GM19395 (cell line): ENCODE data around the gene B4GALT5.

Source experiments
- ATAC-seq: cut with Tn5 transposase; IDR thresholded peaks from one replicate; pipeline ENCODE4 v1.9.1; 2021; ENCODE audit warnings: mild to moderate bottlenecking, moderate library complexity; ENCODE audit not compliant: unreplicated experiment

Gene B4GALT5

DNA sequence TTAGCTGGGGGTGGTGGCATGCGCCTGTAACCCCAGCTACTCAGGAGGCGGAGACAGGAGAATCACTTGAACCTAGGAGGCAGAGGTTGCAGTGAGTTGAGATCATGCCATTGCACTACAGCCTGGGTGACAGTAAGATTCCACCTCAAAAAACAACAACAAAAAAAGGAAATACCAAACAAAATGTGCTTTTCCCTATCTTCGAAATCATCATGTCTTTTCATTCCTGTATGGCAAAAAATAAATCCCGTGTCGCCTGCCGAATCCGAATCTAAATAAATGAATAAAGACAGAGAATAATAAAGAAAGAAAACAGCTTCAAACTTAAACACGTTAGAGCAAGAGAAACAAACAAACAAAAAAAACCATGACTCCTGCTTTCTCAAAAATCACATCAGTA is 11.8 kb downstream of the B4GALT5 start:
- no peak for ATAC-seq

- ATAC-seq, result no peak
Measured at GRCh38 chr20:49701241-49701790, 12.4 kb downstream of the B4GALT5 start.

DNA sequence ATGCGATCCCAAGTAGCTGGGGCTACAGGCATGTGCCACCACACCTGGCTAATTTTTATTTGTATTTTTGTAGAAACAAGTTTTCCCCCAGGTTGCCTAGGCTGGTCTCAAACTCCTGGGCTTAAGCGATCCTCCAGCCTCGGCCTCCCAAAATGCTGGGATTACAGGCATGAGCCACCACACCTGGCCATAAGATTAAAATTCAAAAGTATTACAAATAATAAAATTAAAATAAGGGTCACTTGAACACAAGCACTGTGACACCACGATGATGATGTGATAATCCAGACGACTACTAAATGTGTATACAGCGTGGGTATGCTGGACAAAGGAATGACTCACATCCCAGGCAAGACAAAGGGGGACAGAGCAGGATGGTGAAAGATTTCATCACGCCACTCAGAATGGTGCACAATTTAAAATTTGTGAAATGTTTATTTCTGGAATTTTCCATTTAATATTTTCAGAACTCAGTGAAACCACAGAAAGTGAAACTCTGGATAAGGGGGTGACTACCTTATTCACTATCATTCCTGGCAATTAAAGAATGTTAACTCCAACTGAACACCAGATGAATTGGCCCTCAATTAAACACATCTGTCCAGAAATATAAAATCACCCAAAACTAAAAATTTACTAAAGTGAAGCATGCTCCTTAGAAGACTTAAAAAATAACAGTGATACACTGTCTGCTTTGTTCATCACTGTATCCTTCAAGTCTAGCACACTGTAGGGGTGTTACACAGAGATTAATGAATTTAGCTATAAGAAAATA is 13.1 kb downstream of the B4GALT5 start:
- no peak for ATAC-seq

GRCh38 chr20:49699200-49699992 is 14.3 kb downstream of the B4GALT5 start:
- ATAC-seq, result peak; percentile 85

DNA sequence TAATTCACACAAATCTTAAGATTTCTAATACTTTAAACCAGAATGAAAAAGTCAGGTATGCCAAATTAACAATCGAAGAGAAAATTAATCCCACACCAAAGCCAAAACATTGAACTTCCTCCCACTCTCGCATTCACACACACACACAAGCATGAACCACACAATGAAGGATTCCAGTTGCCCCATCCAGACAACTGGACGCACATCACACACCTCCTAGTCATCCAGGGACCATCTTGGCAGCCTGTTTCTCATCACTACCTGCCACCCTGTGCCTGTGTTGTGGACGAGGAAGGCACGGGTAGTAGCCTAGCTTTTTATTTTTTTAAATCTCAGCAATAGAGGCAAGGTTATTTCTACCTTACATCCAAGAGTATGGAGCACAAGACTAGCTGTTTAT is 15.2 kb downstream of the B4GALT5 start:
- ATAC-seq, result no peak

DNA sequence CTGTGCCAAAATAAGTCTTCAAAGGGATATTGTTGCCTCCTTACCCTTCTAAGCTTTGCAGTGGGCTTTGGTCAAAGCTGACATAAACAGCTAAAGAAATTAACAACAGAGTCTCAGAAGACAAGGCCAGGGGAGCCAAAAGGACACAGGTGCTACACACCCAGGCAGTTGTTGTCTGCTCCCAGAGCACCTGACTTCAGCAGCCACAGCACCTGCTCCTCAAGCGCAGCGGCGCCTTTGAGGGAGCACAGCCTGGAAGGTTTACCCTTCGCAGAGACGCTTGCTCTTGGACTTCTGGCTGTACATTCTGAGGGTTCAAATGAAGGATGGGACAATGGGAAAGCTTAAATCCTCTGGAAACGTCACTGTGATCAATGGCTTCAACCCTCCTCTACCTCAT is 16.6 kb downstream of the B4GALT5 start:
- no peak for ATAC-seq

- ATAC-seq, result no peak
Measured at GRCh38 chr20:49696594-49696993, 17.1 kb downstream of the B4GALT5 start.

- no peak for ATAC-seq
Measured at GRCh38 chr20:49695830-49696229, 17.8 kb downstream of the B4GALT5 start.

DNA sequence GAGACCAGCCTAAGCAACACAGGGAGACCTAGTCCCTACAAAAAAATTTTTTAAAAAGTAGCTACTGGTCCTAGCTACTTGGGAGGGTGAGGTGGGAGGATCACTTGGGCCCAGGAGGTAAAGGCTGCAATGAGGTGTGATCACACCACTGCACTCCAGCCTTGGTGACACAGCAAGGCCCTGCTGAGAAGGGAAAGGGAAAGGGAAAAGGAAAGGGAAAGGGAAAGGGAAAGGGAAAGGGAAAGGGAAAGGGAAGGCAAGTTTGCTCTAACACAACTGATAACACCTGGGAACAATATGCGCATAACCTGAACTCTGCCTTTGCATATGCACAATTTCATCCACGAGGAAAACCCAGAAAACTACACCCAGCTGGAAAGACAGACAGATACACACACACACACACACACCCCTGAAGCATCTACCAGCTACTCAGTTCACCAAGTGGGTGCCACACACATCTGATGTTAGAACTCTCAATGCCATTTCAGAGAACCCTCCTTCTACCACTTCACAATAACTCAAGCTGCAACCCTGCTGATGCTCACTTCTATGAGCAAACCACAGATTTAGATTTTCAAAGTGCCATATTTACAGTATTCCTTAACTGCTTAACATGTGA is 19.1 kb downstream of the B4GALT5 start:
- ATAC-seq, result no peak

DNA sequence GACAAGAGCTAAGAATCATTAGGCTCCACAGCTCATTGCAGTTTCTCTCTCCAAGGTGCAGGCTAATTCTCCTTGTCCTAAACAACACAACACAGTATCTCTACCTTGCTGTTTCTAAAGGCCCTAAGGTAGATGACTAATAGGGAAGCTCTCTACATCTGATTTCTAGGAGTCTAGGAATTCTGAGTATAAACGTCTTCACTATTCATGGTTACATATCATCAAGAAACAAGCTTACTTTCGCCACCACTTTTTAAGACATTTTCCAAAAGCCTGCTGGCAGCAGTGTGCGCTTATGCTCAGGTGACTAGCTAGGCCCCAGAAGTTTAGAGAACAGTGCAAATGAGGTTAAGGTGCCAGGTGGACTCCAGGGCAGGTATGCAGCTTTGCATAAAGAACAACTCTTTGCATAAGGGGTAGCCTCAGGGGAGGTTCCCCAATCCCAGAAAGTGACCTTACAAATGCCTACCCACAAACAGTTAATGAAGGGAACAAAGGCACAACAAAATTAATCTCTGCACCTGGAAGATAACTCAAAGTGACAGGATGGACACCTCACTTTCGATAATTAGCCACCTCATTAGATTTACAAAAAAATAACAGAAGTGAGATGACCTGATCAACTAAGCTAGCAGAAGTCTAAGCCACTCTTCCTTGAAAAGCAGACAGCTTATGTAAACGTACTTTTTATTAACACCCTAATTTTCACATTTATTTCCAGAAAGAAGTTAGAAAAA is 20.1 kb downstream of the B4GALT5 start:
- no peak for ATAC-seq

DNA sequence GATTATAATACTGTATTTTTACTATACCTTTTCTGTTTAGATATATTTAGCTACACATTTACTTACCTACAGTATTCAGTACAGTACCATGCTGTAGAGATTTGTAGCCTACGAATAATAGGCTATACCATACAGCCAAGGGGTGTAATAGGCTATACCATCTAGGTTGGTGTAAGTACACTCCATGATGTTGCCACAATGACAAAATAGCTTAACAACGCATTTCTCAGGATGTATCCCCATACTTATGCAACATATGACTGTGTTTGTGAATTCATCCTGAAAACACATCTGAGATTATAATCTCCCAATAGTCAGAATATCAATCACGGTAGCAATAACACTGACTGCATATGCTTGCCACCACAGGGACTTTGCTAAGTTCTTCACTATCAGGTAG is 20.7 kb downstream of the B4GALT5 start:
- ATAC-seq, result no peak

- no peak for ATAC-seq
Measured at GRCh38 chr20:49691818-49692568, 21.7 kb downstream of the B4GALT5 start.

DNA sequence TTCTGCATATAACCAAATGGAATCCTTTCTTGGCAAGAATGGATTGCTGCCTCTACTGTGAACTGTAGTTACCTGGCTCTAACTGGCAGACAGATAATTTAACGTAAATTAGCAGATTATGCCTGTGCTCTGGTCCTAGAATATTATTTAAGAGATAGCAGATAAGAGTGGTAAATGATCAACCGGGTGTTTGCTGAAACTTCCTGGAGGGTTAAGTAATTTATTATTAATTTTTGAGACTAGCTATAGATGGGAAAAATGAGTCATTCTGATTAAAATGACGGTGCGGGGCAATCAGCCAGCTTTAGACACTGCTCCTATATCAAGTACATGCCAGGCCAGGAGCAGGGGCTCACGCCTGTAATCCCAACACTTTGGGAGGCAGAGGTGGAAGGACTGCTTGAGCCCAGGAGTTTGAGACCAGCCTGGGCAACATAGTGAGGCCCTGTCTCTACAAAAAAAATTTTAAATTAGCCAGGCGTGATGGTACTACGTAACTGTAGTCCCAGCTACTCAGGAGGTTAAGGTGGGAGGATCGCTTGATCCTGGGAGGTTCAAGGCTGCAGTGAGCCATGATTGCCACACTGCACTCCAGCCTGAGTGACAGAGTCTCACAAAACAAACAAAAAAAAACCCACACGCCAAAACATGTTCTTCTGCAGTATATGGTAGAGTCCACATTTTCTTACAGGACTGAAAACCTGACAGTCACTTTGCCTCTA is 22.6 kb downstream of the B4GALT5 start:
- ATAC-seq, result no peak

GRCh38 chr20:49687595-49688567 is 25.8 kb downstream of the B4GALT5 start:
- ATAC-seq, result no peak

GRCh38 chr20:49685809-49686208 is 27.9 kb downstream of the B4GALT5 start:
- no peak for ATAC-seq

DNA sequence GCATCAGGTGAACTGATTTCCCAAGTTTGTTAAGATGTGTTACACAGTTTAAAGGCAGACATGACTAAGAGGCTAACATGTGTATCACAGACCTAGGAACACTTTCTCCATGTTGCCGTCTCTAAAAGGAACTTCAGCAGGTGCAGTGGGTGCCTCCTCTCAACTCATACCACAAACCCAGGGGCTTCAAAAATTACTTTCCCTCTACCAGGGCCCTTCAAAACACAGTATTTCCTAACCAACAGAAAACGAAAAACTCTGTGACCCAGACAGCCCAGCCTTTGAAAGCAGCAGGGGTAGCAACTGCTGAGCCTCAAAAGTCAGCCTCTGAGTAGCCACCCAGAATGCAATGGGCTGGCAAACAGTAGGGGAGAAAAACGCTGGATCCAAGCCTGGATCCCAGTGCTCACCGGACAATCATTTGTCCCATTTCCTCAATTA is 28.5 kb downstream of the B4GALT5 start:
- no peak for ATAC-seq

DNA sequence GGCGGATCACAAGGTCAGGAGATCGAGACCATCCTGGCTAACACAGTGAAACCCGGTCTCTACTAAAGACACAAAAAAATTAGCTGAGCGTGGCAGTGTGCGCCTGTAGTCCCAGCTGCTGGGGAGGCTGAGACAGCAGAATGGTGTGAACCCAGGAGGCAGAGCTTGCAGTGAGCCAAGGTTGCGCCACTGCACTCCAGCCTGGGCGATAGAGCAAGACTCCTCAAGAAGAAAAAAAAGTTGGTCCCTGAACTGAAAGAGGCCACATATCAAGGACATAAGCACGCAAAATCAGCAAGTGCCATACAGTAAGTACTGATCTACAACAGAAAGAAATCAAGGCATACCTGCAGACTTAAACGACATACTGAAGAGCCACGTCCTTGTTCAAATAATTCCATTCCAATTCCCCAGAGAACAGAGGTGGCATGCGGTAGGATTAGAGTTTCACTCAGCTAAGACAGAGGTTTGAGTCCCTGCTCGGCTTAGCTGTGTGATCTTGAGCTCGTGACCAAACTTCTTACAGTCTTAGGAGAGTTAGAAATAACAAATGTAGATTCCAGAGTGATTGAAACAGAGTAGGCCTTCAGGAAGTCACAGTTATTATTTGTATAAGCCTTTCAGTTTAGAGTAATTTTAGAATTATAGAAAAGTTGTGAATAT is 29.2 kb downstream of the B4GALT5 start:
- ATAC-seq, result no peak

DNA sequence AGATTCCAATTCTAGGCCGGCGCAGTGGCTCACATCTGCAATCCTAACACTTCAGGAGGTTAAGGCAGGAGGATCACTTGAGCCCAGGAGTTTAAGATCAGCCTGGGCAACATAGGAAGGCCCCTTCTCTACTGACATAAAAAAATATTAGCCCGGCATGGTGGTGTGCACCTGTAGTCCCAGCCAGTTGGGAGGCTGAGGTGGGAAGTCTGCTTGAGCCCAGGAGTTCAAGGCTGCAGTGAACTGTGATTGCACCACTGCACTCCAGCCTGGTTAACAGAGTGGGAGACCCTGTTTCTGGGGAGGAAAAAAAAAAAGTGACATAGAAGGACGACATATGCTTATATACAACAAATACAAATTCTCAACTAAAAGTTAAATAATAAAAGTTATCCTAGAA is 30.9 kb downstream of the B4GALT5 start:
- no peak for ATAC-seq
